Measurements from ENCODE around the gene NAV2.

GRCh38 chr11:20035701-20036601 is 323.3 kb downstream of the NAV2 start:
- TF ChIP-seq CTCF (IDR thresholded peaks at IDR 0.05) = no peak
- no peak for TF ChIP-seq POLR2AphosphoS5 (IDR thresholded peaks at IDR 0.05)

Data from transverse colon (tissue), 4 donors.